IPS DF 4.7 (cell line): Measurements from ENCODE around the gene GAS7.
"Not testable (repeated sequence)": the region's sequence is repeated elsewhere in the genome, so short reads cannot be mapped to it uniquely, and the experiment has no call there.

Source experiments
- DNase-seq: peaks from one replicate; pipeline ENCODE4 v3.0.0-alpha.2; 2013; ENCODE audit warnings: low spot score; ENCODE audit errors: extremely low read depth

Gene GAS7

GRCh38 chr17:10025976-10026901, 172.2 kb downstream of the GAS7 start:
- DNase-seq: no peak

- no peak for DNase-seq
Measured at GRCh38 chr17:10025224-10025623, 173.2 kb downstream of the GAS7 start.

DNA sequence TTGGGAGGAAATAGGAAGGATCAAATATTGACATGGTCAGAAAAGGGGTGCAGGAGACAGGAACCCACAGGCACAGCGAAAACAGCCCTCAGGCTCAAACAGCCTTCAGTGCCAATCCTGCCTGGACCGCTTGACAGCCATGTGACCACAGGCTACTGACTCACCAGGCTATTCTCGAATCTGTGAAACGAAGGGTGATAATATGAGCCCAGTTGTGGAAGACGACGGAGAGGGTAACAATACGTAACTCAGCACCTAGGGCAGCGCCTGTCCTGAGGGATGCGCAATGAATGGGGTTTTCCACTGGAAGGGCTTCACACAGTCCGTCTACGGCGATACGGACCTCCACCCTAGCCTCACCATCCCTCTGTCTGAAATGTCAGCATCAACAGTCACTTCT, 176.0 kb downstream of the GAS7 start:
- no peak for DNase-seq

- DNase-seq: no peak
Measured at GRCh38 chr17:10021272-10021984, 177.0 kb downstream of the GAS7 start.

DNA sequence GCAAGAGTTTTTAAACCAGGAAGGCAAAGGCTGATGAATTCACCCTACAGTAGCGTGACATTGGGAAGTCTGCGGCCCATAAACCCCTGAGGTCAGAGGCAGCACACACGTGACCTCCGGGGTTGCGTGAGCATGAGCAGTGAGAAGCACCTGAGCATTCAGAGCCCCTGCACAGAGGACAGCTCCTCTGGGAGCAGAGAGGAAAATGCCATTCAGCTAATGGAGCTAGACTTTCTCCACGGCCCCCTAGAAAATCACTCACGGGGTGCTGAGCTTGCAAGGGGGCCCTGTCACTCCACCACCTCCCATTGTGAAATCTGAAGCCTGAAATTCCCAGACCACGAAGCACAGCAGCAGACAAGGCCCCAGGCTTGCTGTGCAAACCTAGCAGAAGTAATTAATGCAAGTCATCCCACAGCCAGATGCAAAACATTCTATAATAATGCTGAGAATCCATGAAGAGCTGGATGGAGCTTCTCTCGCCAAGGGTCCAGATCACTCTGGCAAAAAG, 178.4 kb downstream of the GAS7 start:
- no peak for DNase-seq

- no peak for DNase-seq
Measured at GRCh38 chr17:10018461-10018891, 179.9 kb downstream of the GAS7 start.

DNA sequence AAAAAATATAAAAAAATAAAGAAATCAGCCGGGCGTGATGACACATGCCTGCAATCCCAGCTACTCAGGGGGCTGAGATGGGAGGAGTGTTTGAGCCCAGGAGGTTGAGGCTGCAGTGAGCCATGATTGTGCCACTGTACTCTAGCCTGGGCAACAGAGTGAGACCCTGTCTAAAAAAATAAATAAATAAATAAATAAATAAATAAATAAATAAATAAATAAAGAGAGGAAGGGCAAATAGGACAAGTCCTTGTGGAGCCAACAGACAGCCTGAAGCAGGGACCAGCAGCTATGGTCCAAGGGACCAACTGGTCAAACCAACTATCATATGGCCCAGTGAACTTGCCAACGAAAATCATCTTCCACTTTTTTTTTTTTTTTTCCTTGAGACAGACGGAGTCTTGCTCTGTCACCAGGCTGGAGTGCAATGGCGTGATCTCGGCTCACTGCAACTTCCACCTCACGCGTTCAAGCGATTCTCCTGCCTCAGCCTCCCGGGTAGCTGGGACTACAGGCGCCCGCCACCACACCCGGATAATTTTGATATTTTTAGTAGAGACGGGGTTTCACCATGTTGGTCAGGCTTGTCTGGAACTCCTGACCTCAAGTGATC, 181.3 kb downstream of the GAS7 start:
- DNase-seq: not testable (repeated sequence)

DNA sequence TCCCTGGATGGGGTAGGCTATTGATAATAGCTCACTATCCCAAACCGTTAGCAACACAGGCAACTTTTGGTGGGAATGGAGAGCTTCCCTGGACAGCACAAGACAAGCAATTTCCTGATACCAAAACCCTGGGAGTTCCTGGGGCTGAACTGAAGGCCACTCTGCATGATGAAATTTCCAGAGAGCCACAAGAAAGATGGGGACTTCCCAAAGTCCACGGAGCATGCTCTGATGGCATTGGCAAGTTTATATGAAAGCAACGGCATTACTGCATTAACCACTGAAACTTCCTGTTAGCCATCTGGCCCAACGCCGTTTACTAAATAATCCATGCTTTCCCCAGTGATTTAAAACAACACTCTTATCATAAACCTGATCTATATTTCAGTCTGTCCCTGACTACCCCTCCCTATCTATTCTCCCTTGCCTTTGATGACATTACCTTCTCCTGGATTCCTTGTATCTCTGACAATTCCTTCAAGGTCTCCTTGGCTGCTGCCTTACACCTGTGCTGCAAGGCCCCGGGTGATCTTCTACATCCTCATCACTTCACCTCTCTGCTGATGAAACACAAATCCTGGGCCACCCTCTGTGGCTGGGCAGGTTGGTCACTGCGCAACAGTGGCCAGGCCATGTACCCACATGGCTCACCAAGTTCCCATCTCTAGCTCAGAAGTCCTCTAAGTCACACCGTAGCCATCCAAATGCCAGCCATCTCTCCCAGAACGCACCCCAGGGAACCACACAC, 184.9 kb downstream of the GAS7 start:
- no peak for DNase-seq

- DNase-seq: no peak
Measured at GRCh38 chr17:10010752-10011151, 187.7 kb downstream of the GAS7 start.

GRCh38 chr17:10003705-10004104, 194.7 kb downstream of the GAS7 start:
- no peak for DNase-seq

DNA sequence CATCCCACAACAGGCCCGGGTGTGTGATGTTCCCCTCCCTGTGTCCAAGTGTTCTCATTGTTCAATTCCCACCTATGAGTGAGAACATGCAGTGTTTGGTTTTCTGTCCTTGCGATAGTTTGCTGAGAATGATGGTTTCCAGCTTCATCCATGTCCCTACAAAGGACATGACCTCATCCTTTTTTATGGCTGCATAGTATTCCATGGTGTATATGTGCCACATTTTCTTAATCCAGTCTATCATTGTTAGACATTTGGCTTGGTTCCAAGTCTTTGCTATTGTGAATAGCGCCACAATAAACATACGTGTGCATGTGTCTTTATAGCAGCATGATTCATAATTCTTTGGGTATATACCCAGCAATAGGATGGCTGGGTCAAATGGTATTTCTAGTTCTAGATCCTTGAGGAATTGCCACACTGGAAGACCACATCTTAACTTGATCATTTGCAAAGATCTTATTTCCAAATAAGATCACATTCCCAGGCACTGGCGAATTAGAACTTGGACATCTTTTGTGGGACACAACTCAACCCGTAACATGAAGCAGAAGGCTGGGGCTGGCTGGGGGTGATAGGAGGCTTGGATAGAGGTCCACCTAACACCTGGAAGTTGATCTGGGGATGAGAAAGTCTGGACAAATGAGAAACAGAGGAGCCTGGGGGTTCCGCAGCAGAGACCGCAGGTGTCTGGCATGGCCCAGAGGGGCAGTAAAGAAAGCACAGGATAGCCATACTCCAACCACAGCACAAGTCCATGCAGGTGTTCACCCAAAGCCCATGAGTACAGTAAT, 195.6 kb downstream of the GAS7 start:
- not testable (repeated sequence) for DNase-seq

DNA sequence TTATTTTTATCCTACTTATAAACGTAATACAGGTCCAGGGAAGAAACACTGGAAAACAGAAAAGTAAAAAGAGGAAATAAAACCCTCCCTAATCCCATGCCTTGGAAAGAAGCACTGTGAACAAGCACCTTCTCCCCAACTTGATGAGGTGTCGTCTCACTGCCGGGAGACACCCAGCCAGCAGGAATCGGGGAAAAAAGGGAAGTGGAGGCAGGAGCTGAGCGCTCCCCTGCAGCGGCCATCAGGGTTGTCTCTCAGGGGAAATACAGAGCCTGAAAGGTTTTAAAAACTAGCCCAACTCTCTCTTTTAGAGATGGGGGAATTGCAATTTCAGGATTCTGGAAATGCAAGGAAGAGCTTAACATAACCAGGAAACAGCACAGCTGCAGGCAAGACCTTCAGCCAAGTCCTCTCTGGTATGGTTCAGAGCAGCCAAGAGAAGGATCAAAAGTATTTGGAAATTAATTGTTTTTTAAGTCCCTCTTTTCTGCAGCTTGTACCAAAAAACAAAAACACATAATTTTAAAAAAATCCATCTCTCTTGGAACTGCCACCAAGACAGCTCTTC, 197.0 kb downstream of the GAS7 start:
- DNase-seq: no peak

GRCh38 chr17:9999919-10000695, 198.3 kb downstream of the GAS7 start:
- no peak for DNase-seq

- DNase-seq: no peak
Measured at GRCh38 chr17:9998060-9998459, 200.3 kb downstream of the GAS7 start.

DNA sequence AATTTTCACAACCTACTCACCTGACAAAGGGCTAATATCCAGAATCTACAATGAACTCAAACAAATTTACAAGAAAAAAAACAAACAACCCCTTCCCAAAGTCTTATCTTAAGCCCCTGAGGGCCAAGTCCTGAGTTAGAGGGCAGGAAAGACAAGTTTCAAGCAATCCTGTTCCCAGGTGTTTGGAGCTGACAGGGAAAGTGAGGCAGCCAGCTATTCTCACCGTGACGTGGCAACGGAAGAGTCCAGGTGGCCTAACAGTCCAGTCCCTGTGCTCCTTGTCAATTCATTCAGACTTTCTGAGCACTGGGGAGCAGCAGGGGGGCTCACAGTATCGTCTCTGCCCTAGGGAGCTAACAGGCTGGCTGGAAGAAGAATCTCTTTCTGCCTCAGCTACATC, 203.6 kb downstream of the GAS7 start:
- no peak for DNase-seq

GRCh38 chr17:9991796-9992195, 206.6 kb downstream of the GAS7 start:
- DNase-seq: no peak

GRCh38 chr17:9991351-9991750, 207.1 kb downstream of the GAS7 start:
- DNase-seq: no peak

DNA sequence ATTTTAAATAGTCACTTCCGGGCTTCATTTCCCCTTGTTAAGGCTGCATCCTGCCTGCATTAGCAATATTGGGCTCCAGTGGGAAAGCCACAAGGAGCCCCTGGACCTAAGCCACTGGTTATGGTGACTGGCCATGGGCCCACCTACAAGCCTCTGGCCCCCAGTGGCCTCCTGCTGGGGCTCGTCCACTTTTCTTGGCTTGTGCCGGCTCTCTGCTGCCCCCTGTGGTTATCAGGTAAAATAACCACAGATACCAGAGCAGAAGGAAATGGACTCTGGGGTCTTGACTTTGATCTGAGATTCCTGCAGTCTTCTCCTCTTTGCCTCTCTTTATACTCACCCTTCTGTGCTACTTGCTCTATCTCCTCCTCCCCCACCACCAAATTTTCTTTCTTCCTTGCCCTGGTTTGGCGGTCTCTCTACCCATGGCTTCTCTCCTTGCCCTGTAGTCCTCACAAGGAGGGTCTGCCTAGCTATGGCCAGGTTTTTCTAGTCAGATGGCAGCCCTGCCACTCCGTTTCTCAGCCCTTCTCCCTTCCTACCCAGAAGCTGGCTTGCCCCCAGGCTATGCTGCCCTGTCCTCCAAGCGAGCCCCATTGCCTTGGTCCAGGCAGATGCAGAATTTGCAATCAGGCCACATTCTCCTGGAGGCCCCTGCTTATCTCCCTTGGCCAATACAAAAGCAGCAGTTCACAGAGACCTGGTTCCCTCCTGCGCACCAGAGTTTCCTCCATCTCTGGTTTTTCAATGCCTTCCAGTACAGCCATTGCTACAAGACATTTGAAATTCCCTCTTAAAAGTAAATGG, 210.4 kb downstream of the GAS7 start:
- DNase-seq: peak; percentile 5
